WTC11 (cell line): ENCODE data around the gene FILIP1L.

Source experiments
- ATF3 ChIP-seq: sonication (generic); formaldehyde crosslinking; conservative IDR thresholded peaks from 2 replicates; pipeline ENCODE4 v1.8.1; 2022; ENCODE audit warnings: mild to moderate bottlenecking, missing genetic modification reagents
- ESRRA ChIP-seq: sonication (generic); formaldehyde crosslinking; IDR thresholded peaks from 2 replicates; pipeline ENCODE4 v1.8.1; 2022; ENCODE audit warnings: mild to moderate bottlenecking, missing genetic modification reagents, borderline replicate concordance
- JUN ChIP-seq: sonication (generic); formaldehyde crosslinking; IDR thresholded peaks from 2 replicates; pipeline ENCODE4 v1.8.0; 2023; ENCODE audit warnings: mild to moderate bottlenecking, missing genetic modification reagents
- RELA ChIP-seq: sonication (generic); formaldehyde crosslinking; IDR thresholded peaks from 2 replicates; pipeline ENCODE4 v1.8.1; 2022; ENCODE audit warnings: missing genetic modification reagents, mild to moderate bottlenecking, borderline replicate concordance
- ZNF138 ChIP-seq: sonication (generic); formaldehyde crosslinking; conservative IDR thresholded peaks from 2 replicates; pipeline ENCODE4 v1.8.1; 2022; ENCODE audit warnings: mild to moderate bottlenecking, moderate library complexity, missing genetic modification reagents
- TF ChIP-seq, protein P1 (sequence below): fragments of 200-600 bp; IDR thresholded peaks from 2 replicates; pipeline ENCODE4 v1.8.0; 2022; ENCODE audit warnings: antibody characterized with exemption
- TF ChIP-seq, protein P2 (sequence below): sonication (generic); formaldehyde crosslinking; IDR thresholded peaks from 2 replicates; pipeline ENCODE4 v1.8.0; 2022; ENCODE audit warnings: mild to moderate bottlenecking, missing genetic modification reagents
- TF ChIP-seq, protein P3 (sequence below): sonication (generic); formaldehyde crosslinking; IDR thresholded peaks from 2 replicates; pipeline ENCODE4 v1.8.1; 2022; ENCODE audit warnings: low read depth, mild to moderate bottlenecking, moderate library complexity, missing genetic modification reagents, borderline replicate concordance
- TF ChIP-seq, protein P4 (sequence below): sonication (generic); formaldehyde crosslinking; IDR thresholded peaks from 2 replicates; pipeline ENCODE4 v1.8.1; 2022; ENCODE audit warnings: missing genetic modification reagents, borderline replicate concordance
- TF ChIP-seq, protein P5 (sequence below): sonication (generic); formaldehyde crosslinking; IDR thresholded peaks from 2 replicates; pipeline ENCODE4 v1.8.0; 2022; ENCODE audit warnings: mild to moderate bottlenecking, missing genetic modification reagents
- TF ChIP-seq, protein P6 (sequence below): sonication (generic); formaldehyde crosslinking; IDR thresholded peaks from 2 replicates; pipeline ENCODE4 v1.8.1; 2022; ENCODE audit warnings: mild to moderate bottlenecking, missing genetic modification reagents, moderate library complexity, borderline replicate concordance
- TF ChIP-seq, protein P7 (sequence below): sonication (generic); formaldehyde crosslinking; IDR thresholded peaks from 2 replicates; pipeline ENCODE4 v1.8.1; 2022; ENCODE audit warnings: mild to moderate bottlenecking, moderate library complexity, missing genetic modification reagents

- TF ChIP-seq, protein P1, sequence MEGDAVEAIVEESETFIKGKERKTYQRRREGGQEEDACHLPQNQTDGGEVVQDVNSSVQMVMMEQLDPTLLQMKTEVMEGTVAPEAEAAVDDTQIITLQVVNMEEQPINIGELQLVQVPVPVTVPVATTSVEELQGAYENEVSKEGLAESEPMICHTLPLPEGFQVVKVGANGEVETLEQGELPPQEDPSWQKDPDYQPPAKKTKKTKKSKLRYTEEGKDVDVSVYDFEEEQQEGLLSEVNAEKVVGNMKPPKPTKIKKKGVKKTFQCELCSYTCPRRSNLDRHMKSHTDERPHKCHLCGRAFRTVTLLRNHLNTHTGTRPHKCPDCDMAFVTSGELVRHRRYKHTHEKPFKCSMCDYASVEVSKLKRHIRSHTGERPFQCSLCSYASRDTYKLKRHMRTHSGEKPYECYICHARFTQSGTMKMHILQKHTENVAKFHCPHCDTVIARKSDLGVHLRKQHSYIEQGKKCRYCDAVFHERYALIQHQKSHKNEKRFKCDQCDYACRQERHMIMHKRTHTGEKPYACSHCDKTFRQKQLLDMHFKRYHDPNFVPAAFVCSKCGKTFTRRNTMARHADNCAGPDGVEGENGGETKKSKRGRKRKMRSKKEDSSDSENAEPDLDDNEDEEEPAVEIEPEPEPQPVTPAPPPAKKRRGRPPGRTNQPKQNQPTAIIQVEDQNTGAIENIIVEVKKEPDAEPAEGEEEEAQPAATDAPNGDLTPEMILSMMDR, result no peak
- TF ChIP-seq, protein P2, sequence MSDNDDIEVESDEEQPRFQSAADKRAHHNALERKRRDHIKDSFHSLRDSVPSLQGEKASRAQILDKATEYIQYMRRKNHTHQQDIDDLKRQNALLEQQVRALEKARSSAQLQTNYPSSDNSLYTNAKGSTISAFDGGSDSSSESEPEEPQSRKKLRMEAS (CRISPR knock-in tag), result no peak
- TF ChIP-seq, protein P3, sequence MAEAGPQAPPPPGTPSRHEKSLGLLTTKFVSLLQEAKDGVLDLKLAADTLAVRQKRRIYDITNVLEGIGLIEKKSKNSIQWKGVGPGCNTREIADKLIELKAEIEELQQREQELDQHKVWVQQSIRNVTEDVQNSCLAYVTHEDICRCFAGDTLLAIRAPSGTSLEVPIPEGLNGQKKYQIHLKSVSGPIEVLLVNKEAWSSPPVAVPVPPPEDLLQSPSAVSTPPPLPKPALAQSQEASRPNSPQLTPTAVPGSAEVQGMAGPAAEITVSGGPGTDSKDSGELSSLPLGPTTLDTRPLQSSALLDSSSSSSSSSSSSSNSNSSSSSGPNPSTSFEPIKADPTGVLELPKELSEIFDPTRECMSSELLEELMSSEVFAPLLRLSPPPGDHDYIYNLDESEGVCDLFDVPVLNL, result no peak
- TF ChIP-seq, protein P4, sequence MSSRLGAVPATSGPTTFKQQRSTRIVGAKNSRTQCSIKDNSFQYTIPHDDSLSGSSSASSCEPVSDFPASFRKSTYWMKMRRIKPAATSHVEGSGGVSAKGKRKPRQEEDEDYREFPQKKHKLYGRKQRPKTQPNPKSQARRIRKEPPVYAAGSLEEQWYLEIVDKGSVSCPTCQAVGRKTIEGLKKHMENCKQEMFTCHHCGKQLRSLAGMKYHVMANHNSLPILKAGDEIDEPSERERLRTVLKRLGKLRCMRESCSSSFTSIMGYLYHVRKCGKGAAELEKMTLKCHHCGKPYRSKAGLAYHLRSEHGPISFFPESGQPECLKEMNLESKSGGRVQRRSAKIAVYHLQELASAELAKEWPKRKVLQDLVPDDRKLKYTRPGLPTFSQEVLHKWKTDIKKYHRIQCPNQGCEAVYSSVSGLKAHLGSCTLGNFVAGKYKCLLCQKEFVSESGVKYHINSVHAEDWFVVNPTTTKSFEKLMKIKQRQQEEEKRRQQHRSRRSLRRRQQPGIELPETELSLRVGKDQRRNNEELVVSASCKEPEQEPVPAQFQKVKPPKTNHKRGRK (CRISPR knock-in tag), result no peak
- TF ChIP-seq JUN (CRISPR knock-in tag) (no peak), ZNF138 (CRISPR knock-in tag) (no peak), ESRRA (CRISPR knock-in tag) (no peak), RELA (CRISPR knock-in tag) (no peak), ATF3 (no peak)
- TF ChIP-seq, protein P5, sequence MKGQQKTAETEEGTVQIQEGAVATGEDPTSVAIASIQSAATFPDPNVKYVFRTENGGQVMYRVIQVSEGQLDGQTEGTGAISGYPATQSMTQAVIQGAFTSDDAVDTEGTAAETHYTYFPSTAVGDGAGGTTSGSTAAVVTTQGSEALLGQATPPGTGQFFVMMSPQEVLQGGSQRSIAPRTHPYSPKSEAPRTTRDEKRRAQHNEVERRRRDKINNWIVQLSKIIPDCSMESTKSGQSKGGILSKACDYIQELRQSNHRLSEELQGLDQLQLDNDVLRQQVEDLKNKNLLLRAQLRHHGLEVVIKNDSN (CRISPR knock-in tag), result no peak
- TF ChIP-seq, protein P6, sequence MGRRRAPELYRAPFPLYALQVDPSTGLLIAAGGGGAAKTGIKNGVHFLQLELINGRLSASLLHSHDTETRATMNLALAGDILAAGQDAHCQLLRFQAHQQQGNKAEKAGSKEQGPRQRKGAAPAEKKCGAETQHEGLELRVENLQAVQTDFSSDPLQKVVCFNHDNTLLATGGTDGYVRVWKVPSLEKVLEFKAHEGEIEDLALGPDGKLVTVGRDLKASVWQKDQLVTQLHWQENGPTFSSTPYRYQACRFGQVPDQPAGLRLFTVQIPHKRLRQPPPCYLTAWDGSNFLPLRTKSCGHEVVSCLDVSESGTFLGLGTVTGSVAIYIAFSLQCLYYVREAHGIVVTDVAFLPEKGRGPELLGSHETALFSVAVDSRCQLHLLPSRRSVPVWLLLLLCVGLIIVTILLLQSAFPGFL (CRISPR knock-in tag), result no peak
- TF ChIP-seq, protein P7, sequence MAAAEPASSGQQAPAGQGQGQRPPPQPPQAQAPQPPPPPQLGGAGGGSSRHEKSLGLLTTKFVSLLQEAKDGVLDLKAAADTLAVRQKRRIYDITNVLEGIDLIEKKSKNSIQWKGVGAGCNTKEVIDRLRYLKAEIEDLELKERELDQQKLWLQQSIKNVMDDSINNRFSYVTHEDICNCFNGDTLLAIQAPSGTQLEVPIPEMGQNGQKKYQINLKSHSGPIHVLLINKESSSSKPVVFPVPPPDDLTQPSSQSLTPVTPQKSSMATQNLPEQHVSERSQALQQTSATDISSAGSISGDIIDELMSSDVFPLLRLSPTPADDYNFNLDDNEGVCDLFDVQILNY (CRISPR knock-in tag), result no peak
Observed at GRCh38 chr3:100005665-100006393, 108.5 kb downstream of the FILIP1L start.
